ENCODE measurements around the gene SLC16A13.
"Not testable (repeated sequence)": the region's sequence is repeated elsewhere in the genome, so short reads cannot be mapped to it uniquely, and the experiment has no call there.

The SLC16A13 gene, protein sequence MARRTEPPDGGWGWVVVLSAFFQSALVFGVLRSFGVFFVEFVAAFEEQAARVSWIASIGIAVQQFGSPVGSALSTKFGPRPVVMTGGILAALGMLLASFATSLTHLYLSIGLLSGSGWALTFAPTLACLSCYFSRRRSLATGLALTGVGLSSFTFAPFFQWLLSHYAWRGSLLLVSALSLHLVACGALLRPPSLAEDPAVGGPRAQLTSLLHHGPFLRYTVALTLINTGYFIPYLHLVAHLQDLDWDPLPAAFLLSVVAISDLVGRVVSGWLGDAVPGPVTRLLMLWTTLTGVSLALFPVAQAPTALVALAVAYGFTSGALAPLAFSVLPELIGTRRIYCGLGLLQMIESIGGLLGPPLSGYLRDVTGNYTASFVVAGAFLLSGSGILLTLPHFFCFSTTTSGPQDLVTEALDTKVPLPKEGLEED

DNA sequence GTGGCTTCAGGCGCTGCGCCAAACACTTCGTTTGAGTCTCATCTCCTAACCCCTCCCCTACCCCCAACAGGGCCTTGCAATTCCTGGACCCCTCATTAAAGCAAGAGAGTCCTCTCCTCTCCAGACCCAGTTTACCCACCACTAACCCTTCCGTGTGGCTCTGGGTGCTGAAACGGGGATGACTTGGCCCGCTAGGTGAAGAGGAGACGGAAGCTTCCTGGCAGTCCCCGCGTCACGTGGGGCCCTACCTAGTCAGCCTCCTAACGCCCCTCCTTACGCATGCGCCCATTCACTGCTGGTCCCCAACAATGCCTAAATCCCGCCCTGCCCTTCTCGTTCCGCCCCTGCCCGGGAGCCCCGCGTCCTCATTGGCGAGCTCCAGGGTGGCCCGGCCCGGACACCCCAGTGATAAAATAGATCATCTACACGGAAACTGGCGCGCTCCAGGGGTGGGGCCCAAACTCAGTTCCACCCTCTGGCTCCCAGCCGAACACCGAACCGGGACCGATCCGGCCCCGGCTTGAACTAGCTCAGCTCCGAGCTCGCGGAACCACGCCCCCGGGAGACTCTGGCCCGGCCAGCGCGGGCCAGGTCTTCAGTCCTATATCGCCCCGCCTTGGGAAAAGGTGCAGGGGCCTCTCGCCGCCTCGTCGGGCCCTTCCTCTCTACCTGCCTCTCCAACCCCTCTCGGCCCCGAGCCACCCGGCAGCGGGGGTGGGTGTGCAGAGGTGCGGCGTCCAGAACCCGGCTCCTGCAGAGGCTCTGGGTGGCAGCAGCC is at the start of gene SLC16A13:
Gene SLC16A13, plus strand, starts transcription at position 425 of the 778 bp plus-strand sequence. CDS start 368 bp downstream, outside the sequence.
- DNase-seq (ENCODE audit: low read depth): peak; percentile 93

DNA sequence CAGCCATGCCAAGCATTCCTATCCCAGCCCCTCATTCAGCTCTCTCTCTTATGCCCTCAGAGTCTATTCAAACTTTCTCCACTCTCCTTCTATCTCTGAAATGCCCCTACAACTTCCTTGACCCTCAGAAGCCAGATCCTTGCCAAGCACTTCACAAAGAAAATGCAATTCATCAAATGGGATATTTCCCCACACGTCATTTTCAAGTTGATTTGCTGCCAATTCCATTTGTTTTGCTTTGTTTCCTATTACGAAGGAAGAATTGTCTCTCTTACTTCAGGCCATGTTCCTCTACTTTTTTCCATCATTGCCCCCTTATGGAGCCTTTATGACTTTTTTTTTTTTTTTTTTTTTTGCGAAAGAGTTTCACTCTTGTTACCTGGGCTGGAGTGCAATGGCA is 49.1 kb upstream of the SLC16A13 start:
- no peak for DNase-seq (ENCODE audit: low read depth)

DNA sequence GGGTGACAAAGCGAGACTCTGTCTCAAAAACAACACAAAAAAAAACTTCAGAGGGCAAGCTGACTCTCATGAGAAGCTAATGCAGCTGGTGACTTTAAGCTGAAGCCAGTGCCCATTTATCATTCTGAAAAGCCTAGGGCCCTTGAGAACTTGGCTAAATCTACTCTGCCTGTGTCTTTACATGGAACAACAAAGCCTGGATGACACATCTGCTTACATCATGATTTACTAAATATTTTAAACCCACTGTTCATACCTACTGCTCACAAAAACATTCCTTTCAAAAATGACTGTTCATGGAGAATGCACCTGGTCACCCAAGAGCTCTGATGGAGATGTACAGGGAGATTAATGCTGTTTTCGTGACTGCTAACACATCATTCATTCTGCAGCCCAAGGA is 46.0 kb upstream of the SLC16A13 start:
- no peak for DNase-seq (ENCODE audit: low read depth)

DNA sequence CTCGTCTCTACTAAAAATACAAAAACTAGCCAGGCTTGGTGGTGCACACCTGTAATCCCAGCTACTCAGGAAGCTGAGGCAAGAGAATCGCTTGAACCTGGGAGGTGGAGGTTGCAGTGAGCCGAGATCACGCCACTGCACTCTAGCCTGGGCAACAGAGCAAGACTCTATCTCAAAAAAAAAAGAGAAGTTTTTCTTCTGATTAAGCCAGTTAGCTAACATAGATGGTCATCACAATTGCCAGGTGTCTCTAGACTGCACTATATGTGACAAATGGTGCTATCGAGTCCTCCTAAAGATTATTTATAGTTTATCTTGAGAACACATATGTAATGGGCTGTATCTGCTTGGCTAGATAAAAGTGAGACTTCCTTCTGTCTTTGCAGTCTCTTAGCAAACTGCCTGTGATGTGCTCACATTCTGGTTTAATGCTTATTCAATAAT is 42.2 kb upstream of the SLC16A13 start:
- DNase-seq (ENCODE audit: low read depth): not testable (repeated sequence)

DNA sequence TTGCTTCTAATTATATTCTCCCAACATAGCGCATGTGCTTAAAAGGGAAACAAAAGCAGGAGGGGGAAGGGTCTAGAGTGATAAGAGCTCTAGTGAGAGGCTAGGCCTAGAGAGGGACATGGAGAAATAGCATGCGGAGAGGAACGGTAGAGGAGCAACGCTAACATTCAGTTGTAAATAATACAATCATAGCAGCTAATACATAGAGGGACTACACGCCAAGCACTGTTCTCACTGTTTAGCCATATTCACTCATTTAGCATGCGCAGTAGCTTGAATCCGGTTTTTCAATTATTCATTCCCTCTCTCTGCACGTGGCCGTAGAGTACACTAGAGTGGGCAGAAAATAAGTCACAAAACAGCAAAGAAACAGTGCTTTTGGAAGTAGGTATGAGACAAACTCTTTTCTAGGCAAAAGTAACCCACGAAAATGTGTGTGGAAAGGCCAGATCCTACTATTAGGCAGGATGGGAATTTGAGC is 41.7 kb upstream of the SLC16A13 start:
- no peak for DNase-seq (ENCODE audit: low read depth)

DNA sequence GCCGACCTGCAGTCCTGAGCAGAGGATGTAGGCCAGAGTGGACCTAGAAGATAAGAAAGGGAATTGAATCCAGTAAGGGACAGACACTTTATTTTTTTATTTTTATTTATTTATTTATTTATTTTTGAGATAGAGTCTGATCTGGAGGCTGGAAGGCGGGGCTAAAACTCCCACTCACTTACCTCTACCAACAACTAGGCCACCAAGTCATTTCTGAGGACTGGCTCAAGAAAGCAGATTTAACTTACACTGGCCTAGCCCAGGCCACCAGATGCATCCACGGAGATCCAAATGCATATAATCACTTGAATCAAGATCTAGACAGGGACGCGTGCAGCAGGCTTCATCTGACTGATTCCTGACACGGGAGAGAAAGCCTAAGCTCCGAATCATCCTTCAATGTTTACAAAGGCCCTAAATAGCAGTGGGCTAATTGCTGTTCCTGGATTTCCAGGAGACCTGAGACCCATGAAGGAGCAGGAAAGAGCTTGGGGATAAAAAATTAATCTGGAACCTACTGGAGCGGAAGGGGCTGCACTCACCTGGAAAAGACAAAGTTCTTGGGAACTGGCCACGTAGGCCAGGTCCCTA is 41.1 kb upstream of the SLC16A13 start:
- DNase-seq (ENCODE audit: low read depth): no peak

DNA sequence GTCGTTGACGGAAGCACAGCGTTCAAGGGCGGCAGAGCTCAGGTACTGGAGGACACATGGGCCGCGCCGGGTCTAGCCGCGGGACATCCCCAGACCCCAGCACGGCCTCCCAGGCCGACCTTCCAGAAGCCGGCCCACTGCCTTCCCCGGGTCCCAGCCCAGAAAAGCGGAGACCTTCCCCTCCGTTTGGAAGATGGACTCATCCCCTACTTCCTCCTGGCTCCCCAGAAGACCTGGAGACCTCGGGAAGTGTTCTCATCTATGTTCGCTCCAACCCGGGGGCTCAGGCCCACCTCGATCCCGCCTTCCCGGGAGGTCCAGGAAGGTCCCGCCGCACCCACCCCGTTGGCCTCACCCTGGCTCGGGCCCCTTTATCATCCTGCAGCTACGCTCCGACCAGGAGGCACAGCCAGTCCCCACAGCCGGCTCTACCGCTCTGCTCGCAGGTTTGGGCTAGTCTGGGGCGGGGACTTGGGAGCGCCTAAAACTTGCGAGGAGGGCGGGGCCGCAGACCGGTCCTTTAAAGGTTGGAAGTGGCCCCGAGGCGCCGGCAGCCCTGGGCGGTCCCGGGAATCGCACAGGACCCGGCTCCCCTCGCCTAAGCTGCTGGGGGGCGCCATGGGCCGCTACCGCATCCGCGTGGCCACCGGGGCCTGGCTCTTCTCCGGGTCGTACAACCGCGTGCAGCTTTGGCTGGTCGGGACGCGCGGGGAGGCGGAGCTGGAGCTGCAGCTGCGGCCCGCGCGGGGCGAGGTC is 40.1 kb upstream of the SLC16A13 start, which contains the start of gene ALOX12:
Gene ALOX12, plus strand, starts transcription at position 550 of the 756 bp plus-strand sequence. Its CDS starts 69 bp downstream, at position 619.
- DNase-seq (ENCODE audit: low read depth): no peak

DNA sequence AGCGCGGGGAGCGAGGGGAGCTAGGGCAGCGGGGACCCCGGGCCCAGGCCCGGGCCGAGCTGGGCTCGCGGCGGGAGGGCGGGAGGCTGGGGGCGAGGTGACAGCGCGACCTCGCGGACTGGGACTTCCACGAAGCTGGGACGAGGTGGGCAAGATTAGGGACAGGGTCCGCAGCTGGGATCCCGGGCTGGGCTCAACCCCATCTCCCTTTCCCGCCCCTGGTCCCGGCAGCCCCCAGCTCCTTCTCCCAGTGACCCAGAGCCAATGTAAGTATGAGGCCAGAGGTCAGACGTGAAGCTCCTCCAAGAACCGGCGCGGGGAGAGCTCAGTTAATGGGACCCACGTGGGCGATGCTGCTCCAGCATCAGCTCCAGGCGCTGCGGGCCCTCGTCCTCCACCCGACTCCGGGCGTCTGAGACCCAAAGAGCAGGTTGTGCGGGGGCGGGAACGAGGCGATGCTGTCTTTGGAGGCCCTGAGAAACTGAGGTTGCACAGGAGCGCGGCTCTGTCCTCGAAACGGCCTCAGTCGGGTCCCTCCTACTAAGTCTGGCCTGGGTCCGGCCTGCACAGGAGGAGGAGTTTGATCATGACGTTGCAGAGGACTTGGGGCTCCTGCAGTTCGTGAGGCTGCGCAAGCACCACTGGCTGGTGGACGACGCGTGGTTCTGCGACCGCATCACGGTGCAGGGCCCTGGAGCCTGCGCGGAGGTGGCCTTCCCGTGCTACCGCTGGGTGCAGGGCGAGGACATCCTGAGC is 39.4 kb upstream of the SLC16A13 start:
- DNase-seq (ENCODE audit: low read depth): no peak

DNA sequence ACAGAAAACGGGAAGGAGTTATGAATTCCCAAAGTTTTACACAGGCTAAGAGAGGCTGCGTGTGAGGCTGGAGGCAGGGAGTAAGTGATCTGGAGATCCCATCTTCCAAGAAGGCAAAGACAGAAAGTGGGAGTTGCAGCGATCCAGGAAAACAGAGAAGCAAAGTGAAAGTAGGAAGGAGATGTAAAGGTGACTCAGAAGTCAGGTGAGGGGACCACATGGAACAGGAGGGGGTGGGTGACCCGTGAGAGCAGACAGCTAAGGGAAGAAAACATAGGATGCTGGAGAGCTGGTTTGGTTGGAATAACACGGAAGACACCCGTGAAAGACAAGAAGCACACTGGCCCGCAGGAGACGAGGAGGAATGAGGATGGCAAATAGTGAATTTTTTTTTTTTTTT is 38.6 kb upstream of the SLC16A13 start:
- DNase-seq (ENCODE audit: low read depth): no peak

DNA sequence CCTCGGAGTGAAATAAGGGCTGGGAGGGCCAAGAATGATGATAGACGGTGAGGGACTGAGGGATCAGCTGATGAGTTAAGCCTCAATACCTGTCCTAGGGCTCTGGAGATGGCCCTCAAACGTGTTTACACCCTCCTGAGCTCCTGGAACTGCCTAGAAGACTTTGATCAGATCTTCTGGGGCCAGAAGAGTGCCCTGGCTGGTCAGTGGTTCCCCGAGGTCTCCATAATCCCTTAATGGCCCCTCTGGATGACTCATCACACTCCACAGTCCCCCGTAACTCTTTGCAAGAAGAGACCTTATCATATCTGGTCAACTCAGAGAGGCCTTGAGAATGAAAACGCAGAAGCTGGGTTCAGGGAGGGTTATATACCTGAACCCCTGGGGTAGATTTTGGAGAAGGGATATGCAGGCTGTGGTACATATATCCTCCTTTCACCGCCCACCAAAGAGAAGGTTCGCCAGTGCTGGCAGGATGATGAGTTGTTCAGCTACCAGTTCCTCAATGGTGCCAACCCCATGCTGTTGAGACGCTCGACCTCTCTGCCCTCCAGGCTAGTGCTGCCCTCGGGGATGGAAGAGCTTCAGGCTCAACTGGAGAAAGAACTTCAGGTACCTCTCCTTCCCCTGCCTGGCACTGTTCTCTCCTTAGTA is 36.8 kb upstream of the SLC16A13 start:
- DNase-seq (ENCODE audit: low read depth): no peak

DNA sequence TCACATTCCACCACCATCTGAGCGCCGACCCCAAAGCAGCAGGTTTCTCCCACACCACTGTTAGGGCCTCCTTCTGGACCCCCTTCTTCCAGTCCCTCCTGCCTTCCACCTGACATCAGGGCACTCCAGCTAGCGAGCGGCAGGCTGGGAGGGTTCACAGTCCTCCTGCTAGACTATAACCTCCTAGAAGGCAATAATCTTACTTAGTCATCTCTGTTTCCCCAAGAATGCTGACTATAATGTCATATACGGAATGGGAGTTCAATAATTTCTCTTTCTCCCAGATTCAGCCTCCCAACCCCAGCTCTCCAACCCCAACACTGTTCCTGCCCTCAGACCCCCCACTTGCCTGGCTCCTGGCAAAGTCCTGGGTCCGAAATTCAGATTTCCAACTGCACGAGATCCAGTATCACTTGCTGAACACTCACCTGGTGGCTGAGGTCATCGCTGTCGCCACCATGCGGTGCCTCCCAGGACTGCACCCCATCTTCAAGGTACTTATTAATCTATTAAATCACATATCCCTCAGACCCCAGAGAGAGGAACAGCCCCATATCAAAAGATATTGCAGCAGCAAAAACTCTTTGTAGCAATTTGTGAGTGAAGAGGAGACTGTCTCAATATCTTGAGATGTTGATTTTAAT is 34.4 kb upstream of the SLC16A13 start:
- DNase-seq (ENCODE audit: low read depth): peak; percentile 16

DNA sequence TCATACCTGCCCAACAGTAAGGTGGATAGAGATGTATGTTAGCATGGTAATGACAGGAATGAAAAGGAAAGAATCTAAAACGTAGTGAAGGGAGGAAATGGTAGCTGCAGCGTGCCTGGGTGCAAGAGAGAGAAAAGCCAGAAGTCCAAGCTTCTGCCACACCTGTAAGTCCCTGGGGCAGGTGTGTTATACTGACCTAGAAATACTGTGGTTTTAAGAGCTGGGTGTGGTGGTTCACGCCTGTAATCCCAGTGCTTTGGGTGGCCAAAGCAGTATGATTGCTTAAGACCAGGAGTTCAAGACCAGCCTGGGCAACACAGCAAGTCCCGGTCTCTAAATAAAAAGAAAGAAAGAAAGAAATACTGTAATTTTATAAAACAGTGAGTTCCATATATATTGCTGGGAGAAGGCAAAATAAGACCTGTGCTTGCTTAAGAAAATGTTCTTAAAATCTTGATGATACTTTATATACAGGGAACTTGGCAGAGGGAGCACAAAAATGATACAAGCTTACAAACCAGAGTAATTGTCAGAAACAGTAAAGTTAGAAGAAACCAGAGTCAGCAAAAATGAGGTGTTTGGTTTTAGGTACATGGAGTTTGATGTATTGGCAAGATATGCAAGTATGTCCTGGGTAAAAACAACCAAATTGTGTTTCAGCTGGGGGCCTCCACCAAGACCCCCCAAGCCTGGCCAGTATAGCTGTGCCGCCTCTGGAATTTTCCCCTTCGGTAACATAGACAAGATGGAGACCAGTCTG is 33.3 kb upstream of the SLC16A13 start:
- no peak for DNase-seq (ENCODE audit: low read depth)

DNA sequence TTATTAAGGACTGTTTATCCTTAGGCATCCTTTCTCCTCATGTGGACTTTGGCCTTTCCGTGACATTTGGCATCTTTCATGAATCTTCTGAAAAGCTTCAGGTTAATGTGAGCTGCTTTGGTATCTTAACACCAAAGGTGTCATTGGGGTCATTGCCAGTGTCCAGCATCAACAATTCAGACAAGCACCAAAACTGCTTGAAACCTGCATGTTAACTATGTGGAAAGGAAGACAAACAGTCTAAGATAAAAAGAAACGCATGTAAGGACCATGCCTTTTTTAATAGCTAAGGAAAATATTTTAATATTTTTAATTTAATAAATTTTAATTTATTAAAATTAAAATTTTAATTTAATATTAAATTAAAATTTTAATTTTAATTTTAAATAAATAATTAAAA is 32.1 kb upstream of the SLC16A13 start:
- DNase-seq (ENCODE audit: low read depth): no peak

DNA sequence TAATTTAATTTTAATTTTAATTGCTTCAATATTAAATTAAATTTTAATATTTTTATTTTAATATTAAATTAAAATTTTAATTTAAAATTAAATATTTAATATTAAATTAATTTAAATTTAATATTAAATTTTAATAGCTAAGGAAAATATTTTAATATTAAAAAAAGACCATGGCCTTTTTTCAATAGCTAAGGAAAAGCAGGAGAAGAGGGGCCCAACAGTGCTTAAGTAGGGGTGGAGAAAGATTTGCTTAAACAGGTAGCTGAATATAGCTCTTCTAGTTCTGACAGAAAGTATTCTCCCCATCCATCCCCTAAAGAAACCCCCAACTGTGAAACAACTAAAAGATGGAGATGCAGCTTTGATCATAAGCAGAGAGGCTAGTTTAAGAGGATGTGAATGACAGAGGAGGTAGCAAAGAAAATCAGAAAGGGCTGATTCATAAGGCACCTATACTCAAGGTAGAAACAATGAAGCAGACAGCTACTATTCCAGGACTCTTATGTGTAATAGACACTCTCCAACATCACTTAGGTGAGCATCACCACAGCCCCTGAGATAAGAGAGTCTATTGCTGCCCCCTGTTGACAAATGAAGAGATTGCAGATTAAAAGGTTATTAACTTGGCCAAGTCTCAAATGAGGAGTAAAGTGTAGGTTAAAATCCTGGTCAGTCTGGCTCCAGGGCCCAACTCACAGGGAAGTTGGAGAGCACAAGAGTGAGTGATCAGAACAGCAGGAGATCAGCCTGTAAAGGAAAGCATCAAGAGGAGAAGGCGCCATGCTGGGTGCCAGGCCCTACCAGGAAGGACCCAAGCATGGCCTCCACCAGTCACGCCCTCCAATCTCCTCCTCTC is 31.2 kb upstream of the SLC16A13 start:
- peak; percentile 43 for DNase-seq (ENCODE audit: low read depth)

DNA sequence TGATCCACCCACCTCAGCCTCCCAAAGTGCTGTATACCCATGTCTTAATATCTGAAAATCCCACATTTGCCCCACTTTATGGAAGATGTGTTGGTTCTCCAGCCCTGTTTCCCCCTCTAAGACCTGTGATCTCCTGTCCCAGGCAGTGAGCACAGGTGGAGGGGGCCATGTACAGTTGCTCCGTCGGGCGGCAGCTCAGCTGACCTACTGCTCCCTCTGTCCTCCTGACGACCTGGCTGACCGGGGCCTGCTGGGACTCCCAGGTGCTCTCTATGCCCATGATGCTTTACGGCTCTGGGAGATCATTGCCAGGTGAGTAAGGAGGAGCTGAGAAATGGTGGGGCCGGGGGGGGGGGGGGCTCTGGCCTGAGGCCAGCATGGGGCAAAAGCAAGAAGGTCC is 30.1 kb upstream of the SLC16A13 start:
- no peak for DNase-seq (ENCODE audit: low read depth)

DNA sequence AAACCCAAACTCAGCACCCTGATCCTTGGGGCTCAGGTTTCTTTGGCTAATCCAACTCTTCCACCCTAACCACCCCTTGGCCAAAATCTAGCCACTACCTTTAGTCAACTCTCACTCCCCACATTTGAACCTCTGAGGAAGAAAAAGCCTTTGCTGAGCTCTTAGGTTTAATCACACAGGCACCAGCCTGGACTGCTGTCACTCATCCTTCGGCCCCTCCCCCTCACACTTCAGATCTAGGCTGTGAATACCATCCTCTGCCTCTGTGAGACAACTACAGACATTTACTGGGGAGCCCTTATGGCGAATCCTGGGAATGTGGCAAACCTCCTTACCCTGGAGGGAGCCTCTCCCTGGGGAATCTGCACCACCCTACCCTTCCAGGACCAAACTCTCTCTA is 28.7 kb upstream of the SLC16A13 start:
- no peak for DNase-seq (ENCODE audit: low read depth)

DNA sequence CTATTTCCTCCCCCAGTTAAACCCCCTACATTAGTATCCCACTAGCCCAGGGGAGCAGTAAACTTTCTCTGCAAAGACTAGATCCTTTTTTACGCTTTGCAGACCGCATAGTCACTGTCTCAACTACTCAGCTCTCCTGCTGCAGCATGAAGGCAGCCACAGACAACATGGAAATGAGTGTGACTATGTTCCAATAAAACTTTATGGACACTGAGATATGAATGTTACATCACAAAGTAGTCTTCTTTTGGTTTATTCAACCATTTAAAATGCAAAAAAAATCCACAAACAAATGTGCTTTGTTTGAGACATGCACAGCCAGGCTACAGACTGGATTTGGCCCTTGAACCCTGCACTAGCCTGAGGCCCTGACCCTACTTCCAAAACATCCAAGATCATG is 25.3 kb upstream of the SLC16A13 start:
- DNase-seq (ENCODE audit: low read depth): no peak

DNA sequence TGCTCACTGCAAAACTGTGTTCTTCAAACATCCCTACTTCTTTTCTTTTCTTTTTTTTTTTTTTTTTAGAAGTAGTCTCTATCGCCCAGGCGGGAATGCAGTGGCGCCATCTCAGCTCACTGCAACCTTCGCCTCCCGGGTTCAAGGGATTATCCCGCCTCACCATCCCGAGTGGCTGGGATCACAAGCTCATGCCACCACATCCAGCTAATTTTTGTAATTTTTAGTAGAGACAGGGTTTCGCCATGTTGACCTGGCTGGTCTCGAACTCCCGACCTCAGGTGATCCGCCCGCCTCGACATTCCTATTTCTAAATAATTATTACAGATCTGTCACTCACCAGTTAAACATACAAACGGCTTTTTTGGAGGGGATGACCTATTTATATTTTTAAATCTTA is 24.4 kb upstream of the SLC16A13 start:
- DNase-seq (ENCODE audit: low read depth): no peak
